Muscle of back (tissue), 13 donors: ENCODE results near the gene KCNQ1OT1. TPM values are rescaled to one million over a fixed set of nuclear protein-coding genes. Genes with fewer than 3 reads are reported as not detected.

Experiments
- DNase-seq, 3 donors: peaks; one replicate each; pipeline versions ENCODE4 v3.0.0 to v3.0.0-alpha.2; 2013
- long read RNA-seq, 9 donors: transcript quantifications; one replicate each; lab custom pipeline, GENCODE V29; 2026
- polyA plus RNA-seq, 10 donors: library from polyadenylated mRNA; unstranded; fragments of 120-200 nt; gene quantifications; one replicate each; pipeline ENCODE4 v1.2.1, GENCODE V29; 2013; ENCODE audit not compliant: insufficient read length in 10 of 10

Gene KCNQ1OT1
- polyA plus RNA-seq, result 1 to 10 TPM in 4 of 10 donors, under 1 TPM in 6; 0.46 to 2.2 (median 0.86) TPM
- long read RNA-seq, donor 1, full-length matches to known transcripts, result 34 of 34 reads
- long read RNA-seq, donor 1, partial matches to known transcripts, result 0 of 34 reads
- long read RNA-seq, donor 1, other reads (novel, unspliced or antisense), result 0 of 34 reads
- long read RNA-seq, donor 2, full-length matches to known transcripts, result 27 of 27 reads
- long read RNA-seq, donor 2, partial matches to known transcripts, result 0 of 27 reads
- long read RNA-seq, donor 2, other reads (novel, unspliced or antisense), result 0 of 27 reads
- long read RNA-seq, donor 3, full-length matches to known transcripts, result 12 of 12 reads
- long read RNA-seq, donor 3, partial matches to known transcripts, result 0 of 12 reads
- long read RNA-seq, donor 3, other reads (novel, unspliced or antisense), result 0 of 12 reads
- long read RNA-seq, donor 4, full-length matches to known transcripts, result 17 of 17 reads
- long read RNA-seq, donor 4, partial matches to known transcripts, result 0 of 17 reads
- long read RNA-seq, donor 4, other reads (novel, unspliced or antisense), result 0 of 17 reads
- long read RNA-seq, donor 5, full-length matches to known transcripts, result 47 of 47 reads
- long read RNA-seq, donor 5, partial matches to known transcripts, result 0 of 47 reads
- long read RNA-seq, donor 5, other reads (novel, unspliced or antisense), result 0 of 47 reads
- long read RNA-seq, donor 6, full-length matches to known transcripts, result 27 of 27 reads
- long read RNA-seq, donor 6, partial matches to known transcripts, result 0 of 27 reads
- long read RNA-seq, donor 6, other reads (novel, unspliced or antisense), result 0 of 27 reads
- long read RNA-seq, donor 7, full-length matches to known transcripts, result 80 of 80 reads
- long read RNA-seq, donor 7, partial matches to known transcripts, result 0 of 80 reads
- long read RNA-seq, donor 7, other reads (novel, unspliced or antisense), result 0 of 80 reads
- long read RNA-seq, donor 8, full-length matches to known transcripts, result 20 of 20 reads
- long read RNA-seq, donor 8, partial matches to known transcripts, result 0 of 20 reads
- long read RNA-seq, donor 8, other reads (novel, unspliced or antisense), result 0 of 20 reads
- long read RNA-seq, donor 9, full-length matches to known transcripts, result 6 of 6 reads
- long read RNA-seq, donor 9, partial matches to known transcripts, result 0 of 6 reads
- long read RNA-seq, donor 9, other reads (novel, unspliced or antisense), result 0 of 6 reads

- peak; percentile 91 to 97 (median 93) for DNase-seq
These were observed at the start of gene KCNQ1OT1 for GRCh38 chr11:2699531-2700414. TSS of gene KCNQ1OT1 (minus strand) at chr11:2699994.

GRCh38 chr11:2748814-2749554, 49.2 kb upstream of the KCNQ1OT1 start:
- no peak for DNase-seq

GRCh38 chr11:2748061-2748813, 48.4 kb upstream of the KCNQ1OT1 start:
- DNase-seq, result no peak

GRCh38 chr11:2747248-2748027, 47.6 kb upstream of the KCNQ1OT1 start:
- no peak for DNase-seq

- no peak for DNase-seq
These were observed 46.8 kb upstream of the KCNQ1OT1 start for GRCh38 chr11:2746401-2747247.

GRCh38 chr11:2745511-2745910, 45.7 kb upstream of the KCNQ1OT1 start:
- no peak for DNase-seq

- DNase-seq, result no peak
These were observed 44.4 kb upstream of the KCNQ1OT1 start for GRCh38 chr11:2744166-2744565.

- no peak for DNase-seq
These were observed 43.8 kb upstream of the KCNQ1OT1 start for GRCh38 chr11:2743427-2744110.

- no peak for DNase-seq
These were observed 43.0 kb upstream of the KCNQ1OT1 start for GRCh38 chr11:2742611-2743426.

- DNase-seq, result no peak
These were observed 42.4 kb upstream of the KCNQ1OT1 start for GRCh38 chr11:2742201-2742600.

- DNase-seq, result peak in 1 of 3 donors; percentile 75
These were observed 41.8 kb upstream of the KCNQ1OT1 start for GRCh38 chr11:2741377-2742131.

- no peak for DNase-seq
These were observed 41.2 kb upstream of the KCNQ1OT1 start for GRCh38 chr11:2741006-2741376.

- no peak for DNase-seq
These were observed 40.6 kb upstream of the KCNQ1OT1 start for GRCh38 chr11:2740275-2740940.

- no peak for DNase-seq
These were observed 39.9 kb upstream of the KCNQ1OT1 start for GRCh38 chr11:2739531-2740274.
